Stimulated activated CD4-positive, alpha-beta T cell treated with anti-CD3 and anti-CD28 coated beads, Interleukin-12 subunit alpha, Interleukin-12 subunit beta, amount 100 ng/mL, for 24 hours (primary cell): Measurements from ENCODE around the gene CBY1.

ENCODE experiments used
- DNase-seq, 2 experiments: peaks; one replicate each; pipeline ENCODE4 v3.0.0-alpha.2; 2020; ENCODE audit warnings: low read depth in 2 of 2

CBY1 gene

DNA sequence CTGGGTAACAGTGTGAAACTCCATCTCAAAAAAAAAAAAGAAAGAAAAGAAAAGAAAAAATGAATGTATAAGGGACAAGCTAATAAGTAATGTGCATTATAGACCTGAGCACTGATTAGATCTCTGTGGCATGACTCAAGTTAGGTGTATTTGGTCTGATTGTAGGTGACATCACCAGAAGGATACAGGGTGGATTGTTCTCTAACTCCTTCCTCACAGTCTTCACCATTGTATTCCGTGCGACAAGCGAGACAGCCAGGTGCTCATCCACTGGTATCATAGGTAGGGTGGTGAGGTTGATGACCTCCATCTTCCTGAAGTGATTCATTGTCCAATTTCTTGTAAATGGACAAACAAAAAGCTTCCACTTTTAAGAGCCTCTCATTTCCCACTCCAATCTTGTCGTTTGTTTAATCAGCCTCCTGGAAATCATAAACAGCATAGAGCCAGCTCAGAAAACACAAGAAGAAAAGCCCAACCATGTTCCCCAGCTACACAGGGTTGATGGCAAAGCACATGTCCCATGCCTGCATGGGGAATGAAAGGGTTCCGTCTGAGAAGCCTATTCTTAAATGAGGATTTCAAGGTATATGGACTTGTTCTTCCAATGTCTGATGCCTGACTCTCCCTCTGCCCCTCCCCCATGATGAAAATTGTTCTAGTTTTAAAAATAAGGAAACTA, 6.5 kb upstream of the CBY1 start:
- DNase-seq: no peak

DNA sequence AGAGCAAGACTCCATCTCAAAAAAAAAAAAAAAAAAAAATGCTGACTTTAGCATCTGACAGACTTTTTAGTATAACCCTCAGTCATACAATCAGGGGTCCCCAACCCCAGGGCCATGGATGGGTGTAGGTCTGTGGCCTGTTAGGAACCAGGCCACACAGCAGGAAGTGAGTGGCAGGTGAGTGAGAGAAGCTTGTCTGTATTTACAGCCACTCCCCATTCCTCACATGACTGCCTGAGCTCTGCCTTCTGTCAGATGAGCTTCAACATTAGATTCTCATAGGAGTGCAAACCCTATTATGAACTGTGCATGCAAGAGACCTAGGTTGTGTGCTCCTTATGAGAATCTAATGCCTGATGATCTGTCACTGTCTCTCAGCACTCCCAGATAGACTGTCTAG, 3.6 kb upstream of the CBY1 start:
- no peak for DNase-seq

DNA sequence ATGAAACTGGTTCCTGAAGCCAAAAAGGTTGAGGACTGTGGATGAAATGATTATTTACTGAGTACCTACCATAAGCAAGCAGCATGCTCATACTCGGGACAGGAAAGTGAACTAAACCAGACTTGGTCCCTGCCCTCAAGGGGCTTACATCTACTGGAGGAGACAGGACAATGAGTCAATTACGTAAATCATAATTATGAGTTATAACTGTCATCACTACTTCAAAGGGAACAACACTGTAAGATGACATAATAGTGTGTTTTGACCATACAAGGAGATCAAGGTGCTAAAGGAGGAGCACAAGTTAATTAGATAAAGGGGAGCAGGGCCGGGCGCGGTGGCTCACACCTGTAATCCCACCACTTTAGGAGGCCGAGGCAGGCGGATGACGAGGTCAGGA, 2.7 kb upstream of the CBY1 start:
- DNase-seq: no peak

GRCh38 chr22:38655519-38656255, 751 bp upstream of the CBY1 start:
- DNase-seq: peak in 1 of 2 experiments; percentile 1

GRCh38 chr22:38657045-38657909, 839 bp downstream of the CBY1 start:
- peak in 1 of 2 experiments; percentile 24 for DNase-seq

DNA sequence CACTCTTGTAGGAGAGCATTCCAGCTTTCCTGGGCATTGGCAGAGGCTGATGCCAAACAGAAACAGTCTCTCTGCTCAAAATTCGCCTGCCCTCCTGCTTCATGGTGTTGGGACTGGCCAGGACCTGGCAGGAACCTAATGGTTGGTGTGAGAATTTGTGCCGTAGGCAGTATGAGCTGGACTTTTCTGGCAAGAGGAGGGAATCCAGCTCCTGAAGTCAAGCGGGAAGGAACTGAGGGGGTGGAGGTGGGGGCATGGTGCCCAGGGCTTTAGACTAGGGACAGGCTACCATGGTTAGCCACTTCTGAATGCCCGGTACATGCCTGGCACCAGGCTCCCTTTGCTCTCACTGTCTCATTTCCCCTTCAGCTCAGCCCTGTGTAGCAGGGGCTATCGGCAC, 18.4 kb downstream of the CBY1 start:
- no peak for DNase-seq

DNA sequence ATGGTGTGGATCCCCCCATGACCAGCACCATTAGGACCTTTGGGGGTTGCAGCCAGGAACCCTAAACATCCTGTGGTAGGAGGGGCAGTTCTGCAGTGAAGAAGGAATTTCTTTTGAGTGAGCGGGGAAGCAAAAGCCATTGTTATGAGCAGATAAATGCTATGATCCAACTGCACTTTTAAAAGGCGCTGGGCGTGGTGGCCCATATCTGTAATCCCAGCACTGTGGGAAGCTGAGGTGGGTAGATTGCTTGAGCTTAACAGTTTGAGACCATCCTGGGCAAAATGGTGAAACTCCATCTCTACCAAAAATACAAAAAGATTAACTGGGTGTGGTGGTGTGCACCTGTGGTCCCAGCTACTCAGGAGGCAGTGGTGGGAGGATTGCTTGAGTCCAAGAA, 19.4 kb downstream of the CBY1 start:
- no peak for DNase-seq

GRCh38 chr22:38681582-38682335, 25.3 kb downstream of the CBY1 start, which contains the start of gene TOMM22:
TSS of gene TOMM22 (plus strand) at chr22:38681957. CDS start at chr22:38681979, 22 bp downstream.
- peak; percentile 75 to 77 for DNase-seq

- no peak for DNase-seq
Observed at GRCh38 chr22:38684895-38685294, 28.5 kb downstream of the CBY1 start.

DNA sequence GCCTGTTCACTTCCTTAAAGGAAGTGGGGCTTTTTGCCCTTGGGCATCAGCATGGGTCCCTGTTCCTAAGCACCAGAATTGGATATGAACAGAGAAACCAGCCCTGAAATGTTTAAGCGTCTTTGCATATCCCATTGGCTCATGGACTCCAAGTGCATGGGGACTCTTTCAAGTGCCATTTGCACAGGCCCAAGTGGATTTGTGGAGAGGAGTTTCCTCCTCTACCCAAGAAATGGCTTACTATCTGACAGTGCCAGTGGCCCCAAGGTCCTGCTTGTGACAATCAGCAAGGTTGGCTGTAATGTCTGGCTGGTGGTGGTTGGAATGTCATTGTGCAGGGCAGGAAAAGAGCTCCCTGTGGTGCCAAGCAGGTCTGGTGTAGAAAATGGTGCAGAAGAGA, 29.3 kb downstream of the CBY1 start:
- no peak for DNase-seq

- no peak for DNase-seq
Observed at GRCh38 chr22:38689651-38690050, 33.2 kb downstream of the CBY1 start.

GRCh38 chr22:38694049-38694448, 37.6 kb downstream of the CBY1 start:
- DNase-seq: no peak

DNA sequence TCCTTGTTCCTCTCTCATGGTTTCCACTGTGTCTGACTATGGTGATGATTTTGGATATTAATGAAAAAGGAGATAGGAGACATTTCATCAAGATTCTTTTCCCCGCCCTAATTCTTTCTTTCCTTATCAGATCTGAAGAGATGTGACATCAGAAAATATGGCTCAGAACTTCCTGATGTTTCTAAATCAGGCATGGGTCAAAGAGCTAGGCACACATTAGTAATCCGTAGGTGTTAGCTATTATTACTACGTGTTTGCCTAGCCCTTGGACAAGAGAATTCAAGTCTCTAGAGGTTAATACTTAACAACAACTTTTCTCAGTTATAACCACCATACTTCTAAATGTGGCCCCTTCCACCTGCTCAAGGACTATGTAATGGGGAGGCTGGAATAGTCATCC, 38.5 kb downstream of the CBY1 start:
- no peak for DNase-seq

DNA sequence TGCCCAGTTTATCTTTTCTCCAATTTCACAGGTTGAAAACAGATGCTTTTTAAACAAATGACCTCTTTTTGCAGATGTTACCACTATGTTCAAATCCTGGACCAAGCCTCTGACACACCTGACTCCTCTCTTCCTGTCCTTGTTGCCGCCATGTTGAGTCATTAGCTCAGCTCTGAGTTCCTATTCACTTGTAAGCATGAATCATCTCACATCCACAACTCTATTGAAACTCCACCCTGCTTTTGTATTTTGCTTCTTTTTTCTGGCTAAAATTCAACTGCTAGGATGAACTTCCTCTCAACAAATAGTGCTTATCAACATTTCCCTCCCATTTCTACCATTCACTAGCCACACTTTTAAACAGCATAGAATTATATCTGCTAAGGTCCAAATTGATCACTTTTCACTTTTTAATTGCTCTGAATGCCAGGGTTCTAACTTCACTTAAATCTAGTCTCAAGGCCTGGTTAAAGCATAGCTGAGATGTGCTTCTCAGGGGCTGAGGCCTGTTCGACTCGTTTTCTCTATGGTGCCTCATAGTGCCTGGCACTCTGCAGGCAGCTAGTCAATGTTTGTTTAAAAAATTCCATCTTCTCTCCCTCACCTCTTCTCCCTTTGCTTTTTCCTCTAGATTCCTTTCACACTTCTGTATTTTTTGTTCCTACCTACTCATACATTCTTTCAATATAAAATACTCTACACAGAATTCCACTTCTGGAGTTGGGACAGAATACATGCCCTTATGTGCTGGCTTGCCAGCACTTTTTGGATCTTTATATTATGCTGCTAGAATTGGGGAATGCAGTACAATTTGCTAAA, 40.4 kb downstream of the CBY1 start:
- peak; percentile 17 to 35 for DNase-seq

DNA sequence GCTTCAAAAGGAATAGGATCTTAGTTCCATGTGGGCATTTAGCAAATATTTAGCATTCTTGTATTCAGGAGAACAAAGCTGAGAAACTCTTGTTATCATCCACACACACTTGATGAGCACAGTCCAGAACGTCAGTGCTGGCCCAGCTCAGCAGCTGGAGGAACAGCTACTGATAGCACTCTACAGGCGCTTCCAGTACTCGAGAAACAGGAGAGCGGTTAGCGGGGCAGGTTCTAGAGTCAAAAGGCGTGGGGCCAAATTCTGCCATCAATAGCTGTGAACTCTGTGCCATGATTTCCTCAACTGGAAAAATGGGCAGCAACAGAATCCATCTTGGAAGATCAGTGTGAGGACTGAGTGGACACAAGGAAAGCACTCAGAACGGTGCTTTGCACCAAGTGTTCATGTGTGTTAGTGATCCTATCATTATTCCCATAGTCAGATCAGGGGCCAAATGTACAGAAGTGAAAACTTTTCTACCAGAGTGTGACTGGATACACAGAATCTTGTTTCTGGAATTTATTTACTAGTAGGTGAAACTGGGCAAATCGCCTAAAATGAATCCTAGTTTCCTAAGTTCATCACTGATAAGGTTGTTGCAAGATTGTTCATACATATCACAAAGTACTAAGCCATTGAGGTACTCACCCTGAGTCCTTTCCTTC, 41.1 kb downstream of the CBY1 start:
- DNase-seq: no peak

GRCh38 chr22:38698407-38699094, 42.1 kb downstream of the CBY1 start:
- DNase-seq: no peak

GRCh38 chr22:38699143-38699542, 42.7 kb downstream of the CBY1 start:
- no peak for DNase-seq

- DNase-seq: no peak
Observed at GRCh38 chr22:38699784-38700183, 43.3 kb downstream of the CBY1 start.

DNA sequence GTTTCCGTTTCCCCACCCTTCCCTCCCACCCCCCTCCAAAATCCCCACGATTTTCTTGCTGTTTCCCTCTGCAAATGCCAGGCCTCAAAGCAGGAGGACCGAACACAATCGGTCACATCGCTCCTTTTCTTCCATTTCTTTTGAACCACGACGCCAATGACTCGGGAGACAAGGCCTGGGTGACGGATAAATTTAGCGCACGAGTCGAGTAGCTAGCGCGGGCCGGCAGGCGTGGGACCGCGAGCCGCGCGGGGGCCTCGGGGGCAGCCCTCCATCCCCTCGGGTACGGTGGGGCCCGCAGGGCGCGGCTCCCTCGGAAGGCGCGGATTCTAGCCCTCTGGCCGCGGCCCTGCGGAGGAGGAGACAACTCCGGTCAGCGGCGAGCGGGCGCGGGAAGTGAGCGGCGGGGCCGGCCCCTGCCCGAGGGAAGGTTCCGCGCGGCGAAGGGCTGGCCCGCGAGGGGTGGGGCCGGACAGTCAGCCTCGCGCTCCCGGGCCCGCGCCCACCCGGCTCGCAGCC, 43.9 kb downstream of the CBY1 start:
- peak in 1 of 2 experiments; percentile 40 for DNase-seq
